B cell (primary cell): ENCODE results near the gene BTBD6.

Experiments used
- EZH2 ChIP-seq: IDR thresholded peaks from 2 replicates; pipeline ENCODE4 v1.6.1; 2012; ENCODE audit warnings: borderline replicate concordance, low read depth, mild to moderate bottlenecking, moderate library complexity, low read length; ENCODE audit not compliant: insufficient read depth, poor library complexity, severe bottlenecking
- TF ChIP-seq, protein P1 (sequence below): fragments of 200-600 bp; IDR thresholded peaks from one replicate; pipeline ENCODE4 v1.8.0; 2022; ENCODE audit warnings: antibody characterized with exemption, mild to moderate bottlenecking

DNA sequence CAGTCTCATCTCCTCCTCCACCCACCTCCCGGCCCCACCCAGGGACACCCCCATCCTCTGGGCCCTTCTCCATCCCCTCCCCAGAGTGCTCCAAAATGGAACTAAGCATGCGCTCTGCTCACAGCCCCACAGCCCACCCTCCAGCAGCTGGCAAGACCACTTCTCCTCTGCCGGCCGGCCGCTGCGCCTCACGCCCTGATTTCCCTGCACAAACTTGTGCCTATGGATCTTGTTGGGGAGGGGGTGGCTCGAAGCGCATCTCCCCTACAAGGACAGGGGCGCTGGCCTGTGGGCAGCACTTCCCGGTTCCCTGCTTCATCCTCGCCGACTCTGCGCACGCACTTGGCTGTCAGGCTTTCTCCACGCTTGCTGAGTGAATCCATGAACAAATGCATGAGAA is 47.7 kb upstream of the BTBD6 start:
- TF ChIP-seq, protein P1, sequence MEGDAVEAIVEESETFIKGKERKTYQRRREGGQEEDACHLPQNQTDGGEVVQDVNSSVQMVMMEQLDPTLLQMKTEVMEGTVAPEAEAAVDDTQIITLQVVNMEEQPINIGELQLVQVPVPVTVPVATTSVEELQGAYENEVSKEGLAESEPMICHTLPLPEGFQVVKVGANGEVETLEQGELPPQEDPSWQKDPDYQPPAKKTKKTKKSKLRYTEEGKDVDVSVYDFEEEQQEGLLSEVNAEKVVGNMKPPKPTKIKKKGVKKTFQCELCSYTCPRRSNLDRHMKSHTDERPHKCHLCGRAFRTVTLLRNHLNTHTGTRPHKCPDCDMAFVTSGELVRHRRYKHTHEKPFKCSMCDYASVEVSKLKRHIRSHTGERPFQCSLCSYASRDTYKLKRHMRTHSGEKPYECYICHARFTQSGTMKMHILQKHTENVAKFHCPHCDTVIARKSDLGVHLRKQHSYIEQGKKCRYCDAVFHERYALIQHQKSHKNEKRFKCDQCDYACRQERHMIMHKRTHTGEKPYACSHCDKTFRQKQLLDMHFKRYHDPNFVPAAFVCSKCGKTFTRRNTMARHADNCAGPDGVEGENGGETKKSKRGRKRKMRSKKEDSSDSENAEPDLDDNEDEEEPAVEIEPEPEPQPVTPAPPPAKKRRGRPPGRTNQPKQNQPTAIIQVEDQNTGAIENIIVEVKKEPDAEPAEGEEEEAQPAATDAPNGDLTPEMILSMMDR, result no peak
- no peak for TF ChIP-seq EZH2
